Activated CD4-positive, alpha-beta memory T cell treated with anti-CD3 and anti-CD28 coated beads for 36 hours (primary cell): ENCODE results near the gene NAALADL1. TPM values are rescaled to one million over a fixed set of nuclear protein-coding genes. Genes with fewer than 3 reads are reported as not detected.

Experiments used
- CTCF ChIA-PET: fragments of 350-600 bp; sonication (Branson Sonifier 250); formaldehyde crosslinking; loops from one replicate; lab custom pipeline; 2021; ENCODE audit warnings: antibody characterized with exemption, inconsistent platforms; lab: Charles Lee
- POLR2A ChIA-PET: fragments of 350-600 bp; sonication (Branson Sonifier 250); formaldehyde crosslinking; loops from one replicate; lab custom pipeline; 2021; ENCODE audit warnings: antibody characterized with exemption; lab: Charles Lee
- DNase-seq: peaks from one replicate; pipeline ENCODE4 v3.0.0-alpha.2; 2020
- H3K27ac Mint-ChIP-seq: one replicate; pipeline ENCODE4 v1.8.0; 2021; ENCODE audit warnings: mixed read lengths
- H3K27me3 Mint-ChIP-seq: one replicate; pipeline ENCODE4 v1.8.0; 2021; ENCODE audit warnings: mixed read lengths
- H3K36me3 Mint-ChIP-seq: one replicate; pipeline ENCODE4 v1.8.0; 2021; ENCODE audit warnings: mixed read lengths
- H3K4me1 Mint-ChIP-seq: one replicate; pipeline ENCODE4 v1.8.0; 2021; ENCODE audit warnings: low read depth, mixed read lengths
- H3K4me3 Mint-ChIP-seq: one replicate; pipeline ENCODE4 v1.8.0; 2021; ENCODE audit warnings: mild to moderate bottlenecking, mixed read lengths
- H3K9me3 Mint-ChIP-seq: one replicate; pipeline ENCODE4 v1.8.0; 2021; ENCODE audit warnings: mixed read lengths
- intact Hi-C: fragments of 100-400 bp; cut with micrococcal nuclease; formaldehyde crosslinking; loops from one replicate; pipeline ENCODE4 v1.15.1; 2023
- total RNA-seq, 2 experiments: library from RNA; stranded (reverse); gene quantifications; one replicate each; pipeline ENCODE4 v1.2.3, GENCODE V29; 2021

Gene NAALADL1, protein sequence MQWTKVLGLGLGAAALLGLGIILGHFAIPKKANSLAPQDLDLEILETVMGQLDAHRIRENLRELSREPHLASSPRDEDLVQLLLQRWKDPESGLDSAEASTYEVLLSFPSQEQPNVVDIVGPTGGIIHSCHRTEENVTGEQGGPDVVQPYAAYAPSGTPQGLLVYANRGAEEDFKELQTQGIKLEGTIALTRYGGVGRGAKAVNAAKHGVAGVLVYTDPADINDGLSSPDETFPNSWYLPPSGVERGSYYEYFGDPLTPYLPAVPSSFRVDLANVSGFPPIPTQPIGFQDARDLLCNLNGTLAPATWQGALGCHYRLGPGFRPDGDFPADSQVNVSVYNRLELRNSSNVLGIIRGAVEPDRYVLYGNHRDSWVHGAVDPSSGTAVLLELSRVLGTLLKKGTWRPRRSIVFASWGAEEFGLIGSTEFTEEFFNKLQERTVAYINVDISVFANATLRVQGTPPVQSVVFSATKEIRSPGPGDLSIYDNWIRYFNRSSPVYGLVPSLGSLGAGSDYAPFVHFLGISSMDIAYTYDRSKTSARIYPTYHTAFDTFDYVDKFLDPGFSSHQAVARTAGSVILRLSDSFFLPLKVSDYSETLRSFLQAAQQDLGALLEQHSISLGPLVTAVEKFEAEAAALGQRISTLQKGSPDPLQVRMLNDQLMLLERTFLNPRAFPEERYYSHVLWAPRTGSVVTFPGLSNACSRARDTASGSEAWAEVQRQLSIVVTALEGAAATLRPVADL
- total RNA-seq: 10 to 100 TPM; 13.8 to 15.2 TPM

DNA sequence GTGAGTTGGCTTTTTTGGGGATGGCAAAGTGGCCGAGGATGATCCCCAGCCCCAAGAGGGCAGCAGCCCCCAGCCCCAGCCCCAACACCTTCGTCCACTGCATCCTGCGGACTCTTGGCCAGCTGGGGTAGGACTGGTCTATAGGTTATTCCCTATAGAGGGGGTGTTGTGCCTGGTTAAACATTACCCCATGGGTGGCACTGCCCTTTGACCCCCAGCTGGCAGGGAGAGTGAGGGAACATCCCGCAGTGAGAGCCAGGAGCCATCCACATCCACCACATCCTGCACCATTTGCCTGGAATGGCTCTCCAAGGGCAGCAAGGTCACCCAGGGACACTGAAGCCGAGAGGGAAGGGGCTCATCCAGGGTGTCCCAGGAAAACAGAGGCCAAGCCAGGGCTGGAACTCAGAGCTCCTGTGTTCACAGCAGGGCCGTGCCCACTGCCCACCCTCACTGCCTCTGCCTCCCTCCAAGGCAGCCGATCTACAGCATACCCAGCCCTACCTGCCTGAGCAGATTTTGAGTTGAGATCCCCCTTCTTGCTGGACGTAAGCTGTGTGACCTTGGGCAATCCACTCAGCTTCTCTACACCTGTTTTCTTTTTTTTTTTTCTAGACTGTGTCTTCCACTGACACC is at the start of gene NAALADL1:
NAALADL1 (minus strand) TSS at position 135 of the 636 bp plus-strand sequence; CDS start at position 103, 32 bp downstream.
- H3K27me3 Mint-ChIP-seq: no peaks in the 10 kb centered on the region
- H3K27ac Mint-ChIP-seq: no peak within 1 kb of the TSS
- H3K36me3 Mint-ChIP-seq: no peaks in the 10 kb centered on the region
- no peak within 1 kb of the TSS for H3K4me3 Mint-ChIP-seq
- no peak for DNase-seq
- no peaks in the 10 kb centered on the region for H3K9me3 Mint-ChIP-seq
- intact Hi-C loops: no loop called here
- ChIA-PET CTCF (interaction anchor here (0.8 to 1.4 kb wide), 2 partner anchors 41 to 46 kb away, joined by 3 read pairs; no protein-coding TSS in a partner anchor), POLR2A (no interaction called here)
- H3K4me1 Mint-ChIP-seq: peaks cover 12% of the 10 kb centered on the region

DNA sequence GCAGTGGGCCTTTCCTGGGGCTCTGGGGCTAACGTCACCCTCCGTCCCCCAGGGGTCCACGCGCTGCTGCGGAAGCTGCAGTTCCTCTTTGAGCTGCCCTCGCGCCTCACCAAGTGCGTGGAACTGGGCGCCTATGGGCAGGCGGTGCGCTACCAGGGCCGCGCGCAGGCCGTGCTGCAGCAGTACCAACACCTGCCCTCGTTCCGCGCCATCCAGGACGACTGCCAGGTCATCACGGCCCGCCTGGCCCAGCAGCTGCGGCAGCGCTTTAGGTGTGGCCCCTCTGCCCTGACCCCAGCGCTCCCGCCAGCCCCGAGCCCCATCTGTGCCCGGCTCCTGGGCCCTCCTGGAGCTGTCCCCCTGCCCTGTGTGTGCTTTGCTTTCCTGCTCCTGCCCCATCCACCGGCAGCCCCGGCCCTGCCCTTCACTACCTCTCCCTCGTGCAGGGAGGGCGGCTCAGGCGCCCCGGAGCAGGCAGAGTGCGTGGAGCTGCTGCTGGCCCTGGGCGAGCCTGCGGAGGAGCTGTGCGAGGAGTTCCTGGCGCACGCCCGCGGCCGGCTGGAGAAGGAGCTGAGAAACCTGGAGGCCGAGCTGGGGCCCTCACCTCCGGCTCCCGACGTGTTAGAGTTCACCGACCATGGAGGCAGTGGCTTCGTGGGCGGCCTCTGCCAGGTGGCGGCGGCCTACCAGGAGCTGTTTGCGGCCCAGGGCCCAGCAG is 49.6 kb upstream of the NAALADL1 start:
- H3K27me3 Mint-ChIP-seq: no peaks in the 10 kb centered on the region

DNA sequence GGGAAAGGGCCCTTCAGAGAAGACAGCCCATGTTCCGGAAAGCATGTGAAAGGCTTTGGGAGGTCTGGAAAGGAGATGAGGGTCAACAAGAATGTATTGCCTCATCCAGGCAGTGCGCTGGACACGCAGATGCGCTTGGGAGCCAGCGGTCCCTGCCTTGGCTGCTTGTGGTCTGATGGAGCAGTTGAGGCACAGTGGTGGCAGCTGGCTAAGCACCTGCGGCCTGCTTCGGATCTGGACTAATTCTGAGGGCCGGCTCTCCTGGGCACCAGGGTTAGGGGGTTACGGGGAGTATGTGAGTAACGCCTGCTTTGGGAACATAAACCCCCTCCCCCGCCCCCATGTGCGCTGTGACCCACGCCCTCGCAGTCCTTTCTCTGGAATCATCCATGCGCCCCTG is 48.7 kb upstream of the NAALADL1 start:
- POLR2A ChIA-PET: interaction anchor here (0.6 kb wide), 1 partner anchor 7 kb away, joined by 3 read pairs; no protein-coding TSS in a partner anchor
- intact Hi-C loops: no loop called here

More for the DNA sequence above, 49.6 kb upstream of the NAALADL1 start:
- intact Hi-C loops: no loop called here
- H3K36me3 Mint-ChIP-seq: peaks cover 8% of the 10 kb centered on the region
- peaks cover 30% of the 10 kb centered on the region for H3K4me1 Mint-ChIP-seq
- no peak overlapping the region for H3K4me3 Mint-ChIP-seq
- no peak overlapping the region for H3K27ac Mint-ChIP-seq
- ChIA-PET POLR2A (interaction anchor here (0.6 to 1.5 kb wide), 3 partner anchors 8 to 14 kb away, joined by 3 to 5 read pairs (median 4); partner anchors contain the start of genes FAU, MRPL49 and ZNHIT2), CTCF (interaction anchor here (0.8 to 6.7 kb wide), 3 partner anchors 12 to 94 kb away, joined by 3 to 72 read pairs (median 46); partner anchors contain the start of genes ARL2, FAU, MRPL49 and ZNHIT2)
- DNase-seq: no peak
- H3K9me3 Mint-ChIP-seq: no peaks in the 10 kb centered on the region

DNA sequence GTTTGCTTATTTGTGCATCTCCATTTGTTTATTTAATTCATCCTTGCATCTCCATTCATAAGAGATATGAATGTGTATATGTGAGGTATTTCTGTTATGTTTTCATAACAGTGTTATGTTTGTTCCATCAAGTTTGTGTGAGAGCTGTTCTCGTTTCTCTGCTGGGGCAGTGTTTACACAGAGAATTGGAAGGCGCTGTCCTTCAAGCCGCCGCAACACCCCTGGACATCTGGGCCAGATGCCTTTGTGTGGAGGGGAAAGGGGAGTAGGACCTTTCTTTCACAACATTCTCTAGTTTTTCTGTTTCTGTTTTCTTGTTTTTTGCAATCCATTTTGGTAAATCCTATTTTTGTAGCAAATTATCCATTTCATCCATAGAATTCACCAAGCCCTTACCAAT is 46.3 kb upstream of the NAALADL1 start:
- Mint-ChIP-seq H3K4me3 (no peak overlapping the region), H3K4me1 (peaks cover 4% of the 10 kb centered on the region), H3K27me3 (no peaks in the 10 kb centered on the region), H3K36me3 (peaks cover 8% of the 10 kb centered on the region), H3K27ac (peak overlapping the region; percentile 69), H3K9me3 (no peaks in the 10 kb centered on the region)
- intact Hi-C loops: no loop called here
- DNase-seq: no peak
- ChIA-PET CTCF (interaction anchor here (0.8 to 13.1 kb wide), 2 partner anchors 7 to 217 kb away, joined by 3 to 122 read pairs; partner anchors contain the start of gene TM7SF2), POLR2A (no interaction called here)

More for the DNA sequence above, 48.7 kb upstream of the NAALADL1 start:
- Mint-ChIP-seq H3K36me3 (peaks cover 8% of the 10 kb centered on the region), H3K27me3 (no peaks in the 10 kb centered on the region), H3K9me3 (no peaks in the 10 kb centered on the region), H3K4me1 (peaks cover 26% of the 10 kb centered on the region), H3K27ac (no peak overlapping the region), H3K4me3 (no peak overlapping the region)
- CTCF ChIA-PET: interaction anchor here (6.7 kb wide), 1 partner anchor 13 kb away, joined by 72 read pairs; the partner anchor contains the start of genes FAU, MRPL49 and ZNHIT2
- DNase-seq: no peak

DNA sequence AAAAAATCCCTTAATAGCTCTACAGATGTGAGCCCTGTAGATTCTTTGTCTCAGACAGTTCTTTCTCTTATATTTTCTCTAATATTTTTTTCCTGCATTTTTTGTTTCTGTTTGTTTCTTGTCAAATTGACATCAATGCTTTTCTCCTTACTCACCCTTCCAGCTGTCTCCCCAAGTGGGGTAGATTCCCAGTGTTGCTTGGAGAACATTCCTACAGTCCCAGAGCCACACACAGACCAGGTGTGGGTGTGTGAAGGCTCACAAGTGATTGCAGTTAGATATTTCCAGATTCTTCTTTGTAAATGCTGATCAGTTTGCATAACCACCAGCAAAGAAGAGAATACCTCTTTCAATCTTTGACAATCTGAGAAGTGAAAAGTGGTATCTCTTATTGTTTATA is 45.1 kb upstream of the NAALADL1 start:
- Mint-ChIP-seq H3K9me3 (no peaks in the 10 kb centered on the region), H3K36me3 (peaks cover 10% of the 10 kb centered on the region), H3K27ac (no peak overlapping the region), H3K4me3 (no peak overlapping the region), H3K4me1 (peaks cover 8% of the 10 kb centered on the region), H3K27me3 (no peaks in the 10 kb centered on the region)
- intact Hi-C loops: no loop called here
- DNase-seq: no peak
- ChIA-PET POLR2A (no interaction called here), CTCF (interaction anchor here (1.1 to 13.1 kb wide), 2 partner anchors 8 to 259 kb away, joined by 3 to 122 read pairs; partner anchors contain the start of genes CDC42BPG and TM7SF2)

DNA sequence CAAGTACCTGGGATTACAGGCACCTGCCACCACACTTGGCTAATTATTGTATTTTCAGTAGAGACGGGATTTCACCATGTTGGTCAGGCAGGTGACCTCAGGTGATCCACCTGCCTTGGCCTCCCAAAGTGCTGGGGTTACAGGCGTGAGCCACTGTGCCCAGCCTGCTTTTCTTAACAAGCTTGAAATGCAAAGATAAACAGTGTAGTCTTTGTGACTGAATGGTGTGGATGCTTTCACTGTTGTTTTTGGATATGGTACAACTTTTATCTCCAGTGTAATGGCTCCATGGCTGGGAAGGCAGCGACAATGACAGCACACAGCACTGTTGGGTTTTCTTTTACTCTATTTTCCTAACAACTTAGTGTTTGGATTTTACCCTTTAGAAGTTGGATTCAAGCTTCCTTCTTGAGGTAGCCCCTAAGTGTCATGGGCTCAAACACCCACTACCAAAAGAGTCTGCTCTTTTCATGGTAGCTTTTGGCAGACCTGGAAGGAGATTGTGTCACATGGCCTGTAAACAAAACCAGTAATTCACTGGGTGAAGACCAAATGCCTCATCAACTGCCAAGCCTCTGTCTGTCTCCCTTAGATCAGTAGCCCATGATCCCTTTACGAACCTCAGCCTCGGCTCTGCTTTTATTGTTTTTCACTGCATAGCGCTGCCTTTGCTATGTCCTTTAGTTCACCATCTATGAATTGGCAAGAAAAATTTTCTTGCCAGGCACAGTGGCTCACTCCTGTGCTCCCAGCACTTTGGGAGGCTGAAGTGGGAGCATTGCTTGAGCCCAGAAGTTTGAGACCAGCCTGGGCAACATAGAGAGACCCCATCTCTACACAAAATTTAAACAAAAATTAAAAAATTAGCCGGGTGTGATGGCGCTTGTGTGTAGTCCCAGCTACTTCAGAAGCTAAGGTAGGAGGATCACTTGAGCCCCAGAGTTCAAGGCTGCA is 44.1 kb upstream of the NAALADL1 start:
- no peak overlapping the region for H3K4me3 Mint-ChIP-seq
- no peaks in the 10 kb centered on the region for H3K9me3 Mint-ChIP-seq
- CTCF ChIA-PET: interaction anchor here (13.1 kb wide), 1 partner anchor 9 kb away, joined by 122 read pairs; the partner anchor contains the start of gene TM7SF2
- no peak for DNase-seq
- H3K27ac Mint-ChIP-seq: no peak overlapping the region
- peaks cover 14% of the 10 kb centered on the region for H3K36me3 Mint-ChIP-seq
- H3K27me3 Mint-ChIP-seq: no peaks in the 10 kb centered on the region
- H3K4me1 Mint-ChIP-seq: peaks cover 12% of the 10 kb centered on the region
- POLR2A ChIA-PET: no interaction called here
- intact Hi-C loops: no loop called here

DNA sequence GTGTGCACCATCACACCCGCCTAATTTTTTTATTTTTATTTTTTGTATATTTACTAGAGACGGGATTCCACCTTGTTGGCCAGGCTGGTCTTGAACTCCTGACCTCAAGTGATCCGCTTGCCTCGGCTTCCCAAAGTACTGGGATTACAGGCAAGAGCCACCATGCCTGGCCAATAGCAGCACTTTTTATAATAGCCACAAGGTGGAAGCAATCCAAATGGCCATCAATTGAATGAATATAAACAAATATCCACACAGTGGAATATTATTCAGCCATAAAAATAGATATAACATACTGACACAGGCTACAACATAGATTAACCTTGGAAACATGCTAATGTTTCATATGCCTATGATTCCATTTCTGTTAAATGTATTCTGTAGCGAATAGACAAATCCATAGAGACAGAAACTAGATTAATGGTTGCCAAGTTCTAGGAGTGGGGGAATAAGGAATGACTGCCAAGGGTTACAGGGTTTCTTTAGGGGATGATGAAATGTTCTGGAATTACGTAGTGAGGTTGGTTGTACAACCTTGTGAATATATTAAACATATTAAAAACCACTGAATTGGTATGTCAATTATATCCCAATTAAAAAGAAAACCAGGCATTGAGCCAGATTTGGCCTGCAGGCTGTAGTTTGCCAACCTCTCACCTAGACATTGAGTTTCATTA is 42.5 kb upstream of the NAALADL1 start:
- intact Hi-C loops: no loop called here
- Mint-ChIP-seq H3K4me3 (no peak overlapping the region), H3K9me3 (no peaks in the 10 kb centered on the region), H3K27ac (no peak overlapping the region), H3K27me3 (no peaks in the 10 kb centered on the region), H3K36me3 (peaks cover 12% of the 10 kb centered on the region), H3K4me1 (peaks cover 17% of the 10 kb centered on the region)
- DNase-seq: no peak
- CTCF ChIA-PET: interaction anchor here (13.1 kb wide), 1 partner anchor 11 kb away, joined by 122 read pairs; the partner anchor contains the start of gene TM7SF2
- POLR2A ChIA-PET: no interaction called here

DNA sequence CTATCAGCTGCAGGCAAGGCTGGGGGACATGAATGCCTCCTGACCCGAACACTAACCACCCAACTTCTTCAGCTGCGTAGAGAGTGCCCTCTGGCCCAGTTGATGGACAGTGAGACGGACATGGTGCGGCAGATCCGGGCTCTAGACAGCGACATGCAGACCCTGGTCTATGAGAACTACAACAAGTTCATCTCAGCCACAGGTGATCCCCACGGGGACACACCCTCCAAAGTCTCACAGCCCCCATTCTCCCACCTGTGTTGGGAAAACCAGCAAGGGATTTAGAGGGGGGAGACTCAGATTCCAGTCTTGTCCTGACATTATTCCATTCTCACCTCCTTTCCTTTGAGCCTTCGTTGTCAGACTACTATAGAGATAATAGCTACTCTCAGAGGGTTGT is 38.6 kb upstream of the NAALADL1 start:
- peaks cover 17% of the 10 kb centered on the region for H3K4me1 Mint-ChIP-seq
- no peaks in the 10 kb centered on the region for H3K27me3 Mint-ChIP-seq
- H3K9me3 Mint-ChIP-seq: no peaks in the 10 kb centered on the region
- POLR2A ChIA-PET: interaction anchor here (0.6 to 2.4 kb wide), 11 partner anchors 11 to 334 kb away, joined by 3 to 17 read pairs (median 4); partner anchors contain the start of genes ARL2, CDCA5, SAC3D1 and SYVN1
- peak overlapping the region; percentile 97 for H3K27ac Mint-ChIP-seq
- peaks cover 7% of the 10 kb centered on the region for H3K36me3 Mint-ChIP-seq
- CTCF ChIA-PET: interaction anchor here (1.6 to 13.1 kb wide), 2 partner anchors 14 to 20 kb away, joined by 6 to 122 read pairs; partner anchors contain the start of genes TM7SF2 and ZNHIT2
- H3K4me3 Mint-ChIP-seq: peak overlapping the region; percentile 93
- intact Hi-C loops: loop anchor here (1.0 kb wide), 4 partner anchors 13 to 36 kb away; partner anchors contain the start of genes CDCA5, ZFPL1 and ZNHIT2
- no peak for DNase-seq

DNA sequence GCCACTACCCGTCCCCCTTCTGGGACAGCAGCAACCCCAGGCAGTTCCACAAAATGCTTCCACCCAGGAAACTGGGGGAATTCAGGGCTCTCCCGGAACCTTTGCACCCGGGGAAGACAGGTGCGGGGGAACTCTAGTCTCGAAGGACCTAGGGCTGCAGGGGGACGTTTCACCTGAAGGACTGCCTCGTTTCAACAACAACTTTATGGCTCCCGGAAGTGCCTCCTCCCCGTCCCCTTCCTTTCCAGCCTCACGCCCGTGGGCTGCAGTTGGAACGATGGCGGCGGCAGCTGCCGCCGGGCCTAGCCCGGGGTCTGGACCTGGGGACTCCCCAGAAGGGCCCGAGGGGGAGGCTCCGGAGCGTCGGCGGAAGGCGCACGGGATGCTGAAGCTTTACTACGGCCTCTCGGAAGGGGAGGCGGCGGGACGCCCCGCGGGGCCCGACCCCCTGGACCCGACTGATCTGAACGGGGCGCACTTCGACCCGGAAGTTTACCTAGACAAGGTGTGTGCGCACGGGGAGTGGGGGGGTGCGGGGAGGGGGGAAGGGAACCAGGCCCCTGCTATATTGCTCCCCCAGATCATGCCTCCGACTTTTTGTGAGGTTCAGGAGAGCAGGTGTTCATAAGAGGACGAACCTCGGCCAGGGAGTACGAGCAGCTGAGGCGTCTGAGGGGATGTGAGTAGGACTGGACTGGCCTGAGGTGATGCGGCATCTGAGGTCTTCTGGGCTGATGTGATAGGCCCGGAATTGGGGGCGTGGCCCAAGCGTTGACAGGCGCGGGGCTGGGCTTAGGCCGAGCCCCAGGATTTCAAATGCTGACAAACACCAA is 37.8 kb upstream of the NAALADL1 start, which contains the start of gene VPS51:
VPS51 (plus strand) TSS at position 241 of the 833 bp plus-strand sequence; CDS start at position 278, 37 bp downstream.
- Mint-ChIP-seq H3K27me3 (no peaks in the 10 kb centered on the region), H3K4me1 (peaks cover 17% of the 10 kb centered on the region), H3K36me3 (peaks cover 7% of the 10 kb centered on the region), H3K9me3 (no peaks in the 10 kb centered on the region), H3K27ac (peak within 1 kb of the TSS; percentile 97), H3K4me3 (peak within 1 kb of the TSS; percentile 93)
- CTCF ChIA-PET: interaction anchor here (1.6 to 13.1 kb wide), 2 partner anchors 15 to 21 kb away, joined by 6 to 122 read pairs; partner anchors contain the start of genes TM7SF2 and ZNHIT2
- intact Hi-C loops: loop anchor here (1.0 kb wide), 4 partner anchors 12 to 37 kb away; partner anchors contain the start of genes CDCA5, ZFPL1 and ZNHIT2
- POLR2A ChIA-PET: interaction anchor here (0.6 to 2.4 kb wide), 12 partner anchors 10 to 333 kb away, joined by 3 to 17 read pairs (median 4); partner anchors contain the start of genes ARL2, CDCA5, FAU and MRPL49
- peak; percentile 91 for DNase-seq
